Naive thymus-derived CD4-positive, alpha-beta T cell (primary cell): Measurements from ENCODE around the gene OPN1MW2. TPM values are rescaled to one million over a fixed set of nuclear protein-coding genes. Genes with fewer than 3 reads are reported as not detected.
"Not testable (repeated sequence)": the region's sequence is repeated elsewhere in the genome, so short reads cannot be mapped to it uniquely, and the experiment has no call there.

Experiments
- ATAC-seq: fragments of 150-1000 bp; cut with Tn5 transposase; 2 replicates; pipeline ENCODE4 v1.10.0; 2021; ENCODE audit warnings: mild to moderate bottlenecking, moderate library complexity
- CTCF ChIA-PET: fragments of 350-600 bp; sonication (Branson Sonifier 250); formaldehyde crosslinking; loops from one replicate; lab custom pipeline; 2021; ENCODE audit warnings: antibody characterized with exemption; lab: Charles Lee
- POLR2A ChIA-PET: fragments of 350-600 bp; sonication (Branson Sonifier 250); formaldehyde crosslinking; loops from one replicate; lab custom pipeline; 2021; ENCODE audit warnings: antibody characterized with exemption, inconsistent platforms; lab: Charles Lee
- DNase-seq, 9 donors: peaks; one replicate each; pipeline versions ENCODE4 v3.0.0 to v3.0.0-alpha.2; 2020 to 2022; ENCODE audit warnings: mixed read lengths in 1 of 9
- H3K27ac ChIP-seq: one replicate; pipeline ENCODE4 v1.7.0; 2013; ENCODE audit warnings: mild to moderate bottlenecking, low read depth, low read length, moderate library complexity
- H3K27me3 ChIP-seq, 2 donors: one replicate each; pipeline ENCODE4 v1.7.0; 2013; ENCODE audit warnings: low read length in 2 of 2, mild to moderate bottlenecking in 2 of 2, moderate library complexity in 2 of 2; ENCODE audit not compliant: control insufficient read depth in 2 of 2, insufficient read depth in 2 of 2
- H3K36me3 ChIP-seq, 3 experiments: 1 replicate in 2 of 3; 2 replicates in 1 of 3; pipeline ENCODE4 v1.7.0; 2013; ENCODE audit warnings: low read length in 3 of 3, mild to moderate bottlenecking in 3 of 3, moderate library complexity in 1 of 3; ENCODE audit not compliant: insufficient read depth in 3 of 3, control insufficient read depth in 2 of 3
- H3K4me1 ChIP-seq, 2 donors: one replicate each; pipeline ENCODE4 v1.7.0; 2013; ENCODE audit warnings: low read length in 2 of 2, mild to moderate bottlenecking in 2 of 2, moderate library complexity in 1 of 2; ENCODE audit not compliant: control insufficient read depth in 2 of 2, insufficient read depth in 2 of 2
- H3K4me3 ChIP-seq: 2 replicates; pipeline ENCODE4 v1.7.0; 2013; ENCODE audit warnings: mild to moderate bottlenecking, low read length
- H3K9me3 ChIP-seq, 3 experiments: 1 replicate in 2 of 3; 2 replicates in 1 of 3; pipeline ENCODE4 v1.7.0; 2013; ENCODE audit warnings: low read length in 3 of 3; ENCODE audit not compliant: control insufficient read depth in 2 of 3
- H3K27ac Mint-ChIP-seq, 9 donors: one replicate each; pipeline ENCODE4 v1.8.0; 2020 to 2022; ENCODE audit warnings: mixed read lengths in 9 of 9, mild to moderate bottlenecking in 8 of 9, moderate library complexity in 5 of 9, inconsistent platforms in 2 of 9
- H3K27me3 Mint-ChIP-seq, 5 donors: one replicate each; pipeline ENCODE4 v1.8.0; 2021 to 2022; ENCODE audit warnings: mixed read lengths in 5 of 5, mild to moderate bottlenecking in 1 of 5
- H3K36me3 Mint-ChIP-seq, 5 donors: one replicate each; pipeline ENCODE4 v1.8.0; 2020 to 2022; ENCODE audit warnings: mixed read lengths in 5 of 5, mild to moderate bottlenecking in 3 of 5, inconsistent platforms in 1 of 5
- H3K4me1 Mint-ChIP-seq, 7 donors: one replicate each; pipeline ENCODE4 v1.8.0; 2020 to 2022; ENCODE audit warnings: mixed read lengths in 7 of 7, mild to moderate bottlenecking in 3 of 7, inconsistent platforms in 1 of 7
- H3K4me3 Mint-ChIP-seq, 10 donors: one replicate each; pipeline ENCODE4 v1.8.0; 2020 to 2022; ENCODE audit warnings: mild to moderate bottlenecking in 10 of 10, mixed read lengths in 10 of 10, moderate library complexity in 6 of 10, inconsistent platforms in 2 of 10
- H3K9me3 Mint-ChIP-seq, 11 donors: one replicate each; pipeline ENCODE4 v1.8.0; 2020 to 2022; ENCODE audit warnings: mixed read lengths in 11 of 11, mild to moderate bottlenecking in 4 of 11, inconsistent platforms in 1 of 11, moderate library complexity in 1 of 11
- intact Hi-C, 2 donors: fragments of 100-400 bp; cut with micrococcal nuclease; formaldehyde crosslinking; loops; one replicate each; pipeline ENCODE4 v1.15.1; 2023
- polyA plus RNA-seq, 2 donors: library from polyadenylated mRNA; unstranded; fragments of 300-500 nt; fragmentation: Illumina TruSeq; gene quantifications; one replicate each; pipeline ENCODE4 v1.2.3, GENCODE V29; 2021
- total RNA-seq, 6 experiments: library from RNA in 5 of 6; stranded (reverse) in 5 of 6; gene quantifications; 1 replicate in 5 of 6; 2 replicates in 1 of 6; pipeline ENCODE4 v1.2.3 and lab custom pipeline; 2021 to 2026

The OPN1MW2 gene
- total and polyA plus RNA-seq, 7 experiments from 2014 or later, result not detected

DNA sequence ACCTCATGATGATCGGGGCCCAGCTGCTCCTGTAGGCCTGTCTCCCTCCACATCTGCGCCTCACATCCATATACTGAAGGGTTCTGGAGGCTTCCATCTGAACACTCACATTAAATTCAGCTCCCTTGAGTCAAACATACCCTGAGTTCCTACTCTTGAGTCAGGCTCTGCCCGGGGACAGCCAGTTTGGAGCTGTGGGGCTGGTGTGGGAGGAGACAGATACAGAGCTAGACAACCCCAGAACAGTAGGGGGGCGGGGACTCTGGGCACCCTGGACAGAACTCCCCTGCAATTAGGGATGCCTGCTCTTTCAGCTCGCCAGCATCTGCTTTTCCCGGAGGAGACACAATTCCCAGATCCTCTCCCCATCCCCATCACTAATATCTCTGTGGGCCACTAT lies 43.5 kb downstream of the OPN1MW2 start:
- H3K36me3 Mint-ChIP-seq, CTCF ChIA-PET, intact Hi-C loops, H3K4me3 Mint-ChIP-seq, H3K4me3 ChIP-seq, DNase-seq, H3K36me3 ChIP-seq, ATAC-seq, H3K27ac Mint-ChIP-seq, H3K27ac ChIP-seq, H3K27me3 Mint-ChIP-seq, H3K9me3 ChIP-seq, POLR2A ChIA-PET, H3K9me3 Mint-ChIP-seq, H3K4me1 Mint-ChIP-seq, H3K4me1 ChIP-seq, H3K27me3 ChIP-seq: not testable (repeated sequence)

DNA sequence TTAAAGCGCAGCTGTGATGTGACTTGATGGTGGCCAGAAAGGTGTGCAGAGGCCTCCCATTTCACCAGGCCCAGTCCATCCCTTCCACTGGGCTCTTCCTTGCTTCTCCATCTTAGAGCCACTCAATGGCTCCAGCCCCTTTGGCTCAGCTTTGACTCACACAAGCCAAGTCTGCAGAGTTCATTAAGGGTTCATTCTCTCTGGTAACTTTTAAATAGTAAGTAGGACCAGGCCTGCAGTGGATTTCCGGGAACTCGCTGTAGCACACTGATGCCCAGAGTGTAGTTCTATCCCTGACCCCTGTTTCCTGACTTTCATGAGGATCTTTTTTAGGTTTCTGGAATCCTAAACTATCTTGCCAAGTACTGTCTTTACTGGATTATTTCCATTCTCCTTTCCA lies 49.7 kb downstream of the OPN1MW2 start:
- H3K27me3 Mint-ChIP-seq, H3K27ac ChIP-seq, H3K4me1 Mint-ChIP-seq, H3K27me3 ChIP-seq, CTCF ChIA-PET, H3K4me3 ChIP-seq, H3K9me3 Mint-ChIP-seq, H3K4me3 Mint-ChIP-seq, H3K36me3 Mint-ChIP-seq, H3K9me3 ChIP-seq, intact Hi-C loops, H3K4me1 ChIP-seq, H3K27ac Mint-ChIP-seq, ATAC-seq, DNase-seq, H3K36me3 ChIP-seq, POLR2A ChIA-PET: not testable (repeated sequence)

Other genes starting within 250 kb of the OPN1MW2 start
- 100 to 1,000 TPM in 1 of 5 experiments, 10 to 100 TPM in 4; 52.3 to 106 (median 67.2) TPM for gene HCFC1, start 247.9 kb upstream of the OPN1MW2 start, total RNA-seq
- gene HCFC1, start 247.9 kb upstream of the OPN1MW2 start, polyA plus RNA-seq, result 10 to 100 TPM in 1 of 2 donors, 1 to 10 TPM in 1; 6.6 to 15.0 TPM
- gene TMEM187, start 247.0 kb upstream of the OPN1MW2 start, total RNA-seq, result 10 to 100 TPM in 2 of 5 experiments, 1 to 10 TPM in 3; 1.4 to 13.4 (median 7.1) TPM
- gene TMEM187, start 247.0 kb upstream of the OPN1MW2 start, polyA plus RNA-seq, result 10 to 100 TPM in 1 of 2 donors, 1 to 10 TPM in 1; 10.0 to 22.7 TPM
- 100 to 1,000 TPM in 2 of 5 experiments, 10 to 100 TPM in 3; 50.6 to 120 (median 61.6) TPM for gene IRAK1, start 199.9 kb upstream of the OPN1MW2 start, total RNA-seq
- 10 to 100 TPM; 20.0 to 47.2 TPM for gene IRAK1, start 199.9 kb upstream of the OPN1MW2 start, polyA plus RNA-seq
- 100 to 1,000 TPM in 3 of 5 experiments, 10 to 100 TPM in 2; 72.7 to 155 (median 103) TPM for gene MECP2, start 122.0 kb upstream of the OPN1MW2 start, total RNA-seq
- gene MECP2, start 122.0 kb upstream of the OPN1MW2 start, polyA plus RNA-seq, result 10 to 100 TPM; 12.1 to 22.5 TPM
- gene OPN1LW, start 75.5 kb upstream of the OPN1MW2 start, total RNA-seq, result not detected
- gene OPN1LW, start 75.5 kb upstream of the OPN1MW2 start, polyA plus RNA-seq, result not detected
- not detected for gene OPN1MW, start 37.2 kb upstream of the OPN1MW2 start, total RNA-seq
- gene OPN1MW, start 37.2 kb upstream of the OPN1MW2 start, polyA plus RNA-seq, result not detected
- gene OPN1MW3, start 37.8 kb downstream of the OPN1MW2 start, total RNA-seq, result not detected
- not detected for gene OPN1MW3, start 37.8 kb downstream of the OPN1MW2 start, polyA plus RNA-seq
- not detected for gene TEX28, start 75.4 kb downstream of the OPN1MW2 start, total RNA-seq
- gene TEX28, start 75.4 kb downstream of the OPN1MW2 start, polyA plus RNA-seq, result not detected
- 1 to 10 TPM in 4 of 5 experiments, under 1 TPM in 1; 0.58 to 4.7 (median 3.2) TPM for gene TKTL1, start 76.0 kb downstream of the OPN1MW2 start, total RNA-seq
- gene TKTL1, start 76.0 kb downstream of the OPN1MW2 start, polyA plus RNA-seq, result 10 to 100 TPM; 35.7 to 47.7 TPM
- gene FLNA, start 154.9 kb downstream of the OPN1MW2 start, total RNA-seq, result 1,000 to 10,000 TPM in 2 of 5 experiments, 100 to 1,000 TPM in 3; 440 to 1,423 (median 604) TPM
- 100 to 1,000 TPM in 1 of 2 donors, 10 to 100 TPM in 1; 96.0 to 333 TPM for gene FLNA, start 154.9 kb downstream of the OPN1MW2 start, polyA plus RNA-seq
- gene EMD, start 159.5 kb downstream of the OPN1MW2 start, total RNA-seq, result 100 to 1,000 TPM in 2 of 5 experiments, 10 to 100 TPM in 3; 53.5 to 141 (median 89.9) TPM
- gene EMD, start 159.5 kb downstream of the OPN1MW2 start, polyA plus RNA-seq, result 10 to 100 TPM; 31.5 to 34.6 TPM
- 1,000 to 10,000 TPM; 2,926 to 5,130 (median 5,063) TPM for gene RPL10, start 178.6 kb downstream of the OPN1MW2 start, total RNA-seq
- gene RPL10, start 178.6 kb downstream of the OPN1MW2 start, polyA plus RNA-seq, result 1,000 to 10,000 TPM; 6,302 to 7,439 TPM
- gene DNASE1L1, start 189.5 kb downstream of the OPN1MW2 start, total RNA-seq, result 10 to 100 TPM; 18.4 to 31.1 (median 21.7) TPM
- gene DNASE1L1, start 189.5 kb downstream of the OPN1MW2 start, polyA plus RNA-seq, result 10 to 100 TPM; 11.1 to 19.6 TPM
- gene TAFAZZIN, start 191.8 kb downstream of the OPN1MW2 start, total RNA-seq, result 100 to 1,000 TPM in 3 of 5 experiments, 10 to 100 TPM in 2; 90.9 to 130 (median 108) TPM
- gene TAFAZZIN, start 191.8 kb downstream of the OPN1MW2 start, polyA plus RNA-seq, result 10 to 100 TPM; 40.4 to 46.4 TPM
- gene ATP6AP1, start 208.9 kb downstream of the OPN1MW2 start, total RNA-seq, result 10 to 100 TPM; 37.8 to 63.3 (median 51.1) TPM
- 100 to 1,000 TPM; 100 to 118 TPM for gene ATP6AP1, start 208.9 kb downstream of the OPN1MW2 start, polyA plus RNA-seq
- gene GDI1, start 217.4 kb downstream of the OPN1MW2 start, total RNA-seq, result 100 to 1,000 TPM; 106 to 174 (median 140) TPM
- gene GDI1, start 217.4 kb downstream of the OPN1MW2 start, polyA plus RNA-seq, result 10 to 100 TPM; 18.8 to 28.6 TPM
- gene FAM50A, start 224.4 kb downstream of the OPN1MW2 start, total RNA-seq, result 10 to 100 TPM; 47.2 to 76.5 (median 49.3) TPM
- 10 to 100 TPM; 19.9 to 40.7 TPM for gene FAM50A, start 224.4 kb downstream of the OPN1MW2 start, polyA plus RNA-seq
- gene PLXNA3, start 238.5 kb downstream of the OPN1MW2 start, total RNA-seq, result 10 to 100 TPM; 32.9 to 45.7 (median 43.3) TPM
- 1 to 10 TPM in 1 of 2 donors, under 1 TPM in 1; 0.93 to 1.2 TPM for gene PLXNA3, start 238.5 kb downstream of the OPN1MW2 start, polyA plus RNA-seq